Activated CD8-positive, alpha-beta T cell treated with anti-CD3 and anti-CD28 coated beads, Interleukin-2, amount 10 ng/mL, durations not matched to agents 7 days and 5 days (primary cell): ENCODE data around the gene GTF3C4. TPM values are rescaled to one million over a fixed set of nuclear protein-coding genes. Genes with fewer than 3 reads are reported as not detected.

Experiments used
- ATAC-seq: fragments of 150-1000 bp; cut with Tn5 transposase; one replicate; pipeline ENCODE4 v1.10.0; 2021; ENCODE audit warnings: moderate library complexity
- CTCF ChIA-PET: fragments of 350-600 bp; sonication (Branson Sonifier 250); formaldehyde crosslinking; loops from one replicate; lab custom pipeline; 2021; ENCODE audit warnings: antibody characterized with exemption; lab: Charles Lee
- POLR2A ChIA-PET: fragments of 350-600 bp; sonication (Branson Sonifier 250); formaldehyde crosslinking; loops from one replicate; lab custom pipeline; 2021; ENCODE audit warnings: antibody characterized with exemption; lab: Charles Lee
- DNase-seq: peaks from one replicate; pipeline ENCODE4 v3.0.0-alpha.2; 2020
- H3K27ac Mint-ChIP-seq: one replicate; pipeline ENCODE4 v1.8.0; 2021; ENCODE audit warnings: mild to moderate bottlenecking, mixed read lengths
- H3K27me3 Mint-ChIP-seq: one replicate; pipeline ENCODE4 v1.8.0; 2021; ENCODE audit warnings: low read depth, mixed read lengths
- H3K36me3 Mint-ChIP-seq: one replicate; pipeline ENCODE4 v1.8.0; 2021; ENCODE audit warnings: low read depth, mixed read lengths
- H3K4me1 Mint-ChIP-seq: one replicate; pipeline ENCODE4 v1.8.0; 2021; ENCODE audit warnings: low read depth, mixed read lengths
- H3K4me3 Mint-ChIP-seq: one replicate; pipeline ENCODE4 v1.8.0; 2021; ENCODE audit warnings: mild to moderate bottlenecking, mixed read lengths
- H3K9me3 Mint-ChIP-seq: one replicate; pipeline ENCODE4 v1.8.0; 2022; ENCODE audit warnings: mixed read lengths; ENCODE audit not compliant: insufficient read depth
- total RNA-seq, 2 experiments: library from RNA; stranded (reverse); gene quantifications; one replicate each; pipeline ENCODE4 v1.2.3, GENCODE V29; 2021

The GTF3C4 gene
- total RNA-seq, 2 experiments from 2014 or later, result 12.2 to 13.0 TPM

- H3K27me3 Mint-ChIP-seq, result no peaks in the 10 kb centered on the region
- no peak overlapping the region for H3K27ac Mint-ChIP-seq
- no peaks in the 10 kb centered on the region for H3K4me1 Mint-ChIP-seq
- ChIA-PET POLR2A (no interaction called here), CTCF (interaction anchor here (1.0 to 1.3 kb wide), 4 partner anchors 12 to 253 kb away, joined by 3 to 6 read pairs (median 4); no protein-coding TSS in a partner anchor)
- H3K36me3 Mint-ChIP-seq, result peaks cover 29% of the 10 kb centered on the region
- ATAC-seq (no peak), DNase-seq (no peak)
- H3K4me3 Mint-ChIP-seq, result no peak overlapping the region
- no peaks in the 10 kb centered on the region for H3K9me3 Mint-ChIP-seq
Measured at GRCh38 chr9:132648685-132649084, 21.6 kb upstream of the GTF3C4 start.

GRCh38 chr9:132651259-132651658 lies 19.0 kb upstream of the GTF3C4 start:
- peak; percentile 39 for DNase-seq
- H3K27me3 Mint-ChIP-seq, result no peaks in the 10 kb centered on the region
- no peaks in the 10 kb centered on the region for H3K9me3 Mint-ChIP-seq
- no peak overlapping the region for H3K4me3 Mint-ChIP-seq
- CTCF ChIA-PET, result interaction anchor here (0.7 to 1.6 kb wide), 4 partner anchors 10 to 251 kb away, joined by 3 to 7 read pairs (median 4); partner anchors contain the start of genes DDX31 and GTF3C4
- ATAC-seq, result no peak
- peaks cover 4% of the 10 kb centered on the region for H3K4me1 Mint-ChIP-seq
- POLR2A ChIA-PET, result no interaction called here
- H3K27ac Mint-ChIP-seq, result no peak overlapping the region
- peaks cover 19% of the 10 kb centered on the region for H3K36me3 Mint-ChIP-seq

GRCh38 chr9:132656299-132656698 lies 14.0 kb upstream of the GTF3C4 start:
- Mint-ChIP-seq H3K27ac (no peak overlapping the region), H3K4me3 (no peak overlapping the region), H3K4me1 (peaks cover 4% of the 10 kb centered on the region), H3K9me3 (no peaks in the 10 kb centered on the region), H3K27me3 (no peaks in the 10 kb centered on the region), H3K36me3 (peaks cover 17% of the 10 kb centered on the region)
- POLR2A ChIA-PET, result no interaction called here
- no peak for ATAC-seq
- CTCF ChIA-PET, result no interaction called here
- DNase-seq, result no peak

- CTCF ChIA-PET, result interaction anchor here (2.3 kb wide), 1 partner anchor 18 kb away, joined by 4 read pairs; no protein-coding TSS in a partner anchor
- POLR2A ChIA-PET, result no interaction called here
- H3K4me1 Mint-ChIP-seq, result no peaks in the 10 kb centered on the region
- H3K27me3 Mint-ChIP-seq, result no peaks in the 10 kb centered on the region
- no peaks in the 10 kb centered on the region for H3K9me3 Mint-ChIP-seq
- H3K4me3 Mint-ChIP-seq, result no peak overlapping the region
- no peak overlapping the region for H3K27ac Mint-ChIP-seq
- peaks cover 13% of the 10 kb centered on the region for H3K36me3 Mint-ChIP-seq
- no peak for ATAC-seq
- no peak for DNase-seq
Measured at GRCh38 chr9:132662152-132662945, 7.9 kb upstream of the GTF3C4 start.

DNA sequence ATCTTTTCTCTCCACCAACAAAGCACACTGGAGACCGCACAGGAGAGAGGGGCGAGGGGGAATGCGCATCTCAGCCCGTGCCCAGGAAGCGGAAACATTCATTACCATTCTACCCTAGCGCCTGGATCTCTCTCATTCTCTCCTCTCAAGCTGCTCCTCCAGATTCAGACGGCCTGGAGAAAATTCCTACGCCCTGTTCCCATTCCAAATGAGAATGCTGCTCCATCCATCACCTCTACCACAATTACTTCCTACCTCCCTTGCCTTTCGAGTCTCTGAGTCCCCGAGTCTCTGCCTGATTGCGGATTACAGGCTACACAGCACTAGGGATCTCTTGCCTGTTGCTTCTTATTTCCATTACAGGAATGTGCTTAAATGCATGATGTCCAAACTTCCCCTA lies 7.1 kb upstream of the GTF3C4 start:
- ATAC-seq (no peak), DNase-seq (no peak)
- Mint-ChIP-seq H3K36me3 (peaks cover 12% of the 10 kb centered on the region), H3K4me3 (no peak overlapping the region), H3K27ac (no peak overlapping the region), H3K27me3 (no peaks in the 10 kb centered on the region), H3K4me1 (peaks cover 5% of the 10 kb centered on the region), H3K9me3 (no peaks in the 10 kb centered on the region)
- ChIA-PET POLR2A (no interaction called here), CTCF (interaction anchor here (2.3 kb wide), 1 partner anchor 18 kb away, joined by 4 read pairs; no protein-coding TSS in a partner anchor)

- ChIA-PET CTCF (interaction anchor here (1.1 kb wide), 1 partner anchor 15 kb away, joined by 3 read pairs; no protein-coding TSS in a partner anchor), POLR2A (no interaction called here)
- no peak overlapping the region for H3K4me3 Mint-ChIP-seq
- DNase-seq (no peak), ATAC-seq (no peak)
- no peaks in the 10 kb centered on the region for H3K9me3 Mint-ChIP-seq
- no peaks in the 10 kb centered on the region for H3K27me3 Mint-ChIP-seq
- peaks cover 9% of the 10 kb centered on the region for H3K4me1 Mint-ChIP-seq
- H3K27ac Mint-ChIP-seq, result no peak overlapping the region
- peaks cover 10% of the 10 kb centered on the region for H3K36me3 Mint-ChIP-seq
Measured at GRCh38 chr9:132663851-132664250, 6.4 kb upstream of the GTF3C4 start.

GRCh38 chr9:132669319-132669697 lies 956 bp upstream of the GTF3C4 start:
- H3K27me3 Mint-ChIP-seq, result no peaks in the 10 kb centered on the region
- ChIA-PET POLR2A (interaction anchor here (0.6 to 3.0 kb wide), 4 partner anchors 9 to 101 kb away, joined by 3 to 16 read pairs (median 3); no protein-coding TSS in a partner anchor), CTCF (interaction anchor here (0.6 to 2.8 kb wide), 8 partner anchors 11 to 315 kb away, joined by 3 to 8 read pairs (median 5); no protein-coding TSS in a partner anchor)
- no peaks in the 10 kb centered on the region for H3K9me3 Mint-ChIP-seq
- H3K36me3 Mint-ChIP-seq, result peaks cover 23% of the 10 kb centered on the region
- H3K4me1 Mint-ChIP-seq, result peaks cover 36% of the 10 kb centered on the region
- ATAC-seq, result no peak
- H3K27ac Mint-ChIP-seq, result peak overlapping the region; percentile 87
- DNase-seq, result no peak
- peak overlapping the region; percentile 86 for H3K4me3 Mint-ChIP-seq

GRCh38 chr9:132669698-132670456 lies 387 bp upstream of the GTF3C4 start, which contains the start of gene DDX31:
Gene DDX31, minus strand, starts transcription at chr9:132669983. Its CDS starts 49 bp downstream, at chr9:132669934.
- Mint-ChIP-seq H3K36me3 (peaks cover 23% of the 10 kb centered on the region), H3K4me1 (peaks cover 36% of the 10 kb centered on the region), H3K27ac (peak within 1 kb of the TSS; percentile 87), H3K9me3 (no peaks in the 10 kb centered on the region), H3K4me3 (peak within 1 kb of the TSS; percentile 86), H3K27me3 (no peaks in the 10 kb centered on the region)
- ChIA-PET CTCF (interaction anchor here (0.6 to 2.8 kb wide), 10 partner anchors 10 to 316 kb away, joined by 3 to 8 read pairs (median 4); no protein-coding TSS in a partner anchor), POLR2A (interaction anchor here (0.6 to 3.0 kb wide), 11 partner anchors 10 to 220 kb away, joined by 3 to 16 read pairs (median 3); no protein-coding TSS in a partner anchor)
- ATAC-seq (peak; percentile 92), DNase-seq (peak; percentile 87)

DNA sequence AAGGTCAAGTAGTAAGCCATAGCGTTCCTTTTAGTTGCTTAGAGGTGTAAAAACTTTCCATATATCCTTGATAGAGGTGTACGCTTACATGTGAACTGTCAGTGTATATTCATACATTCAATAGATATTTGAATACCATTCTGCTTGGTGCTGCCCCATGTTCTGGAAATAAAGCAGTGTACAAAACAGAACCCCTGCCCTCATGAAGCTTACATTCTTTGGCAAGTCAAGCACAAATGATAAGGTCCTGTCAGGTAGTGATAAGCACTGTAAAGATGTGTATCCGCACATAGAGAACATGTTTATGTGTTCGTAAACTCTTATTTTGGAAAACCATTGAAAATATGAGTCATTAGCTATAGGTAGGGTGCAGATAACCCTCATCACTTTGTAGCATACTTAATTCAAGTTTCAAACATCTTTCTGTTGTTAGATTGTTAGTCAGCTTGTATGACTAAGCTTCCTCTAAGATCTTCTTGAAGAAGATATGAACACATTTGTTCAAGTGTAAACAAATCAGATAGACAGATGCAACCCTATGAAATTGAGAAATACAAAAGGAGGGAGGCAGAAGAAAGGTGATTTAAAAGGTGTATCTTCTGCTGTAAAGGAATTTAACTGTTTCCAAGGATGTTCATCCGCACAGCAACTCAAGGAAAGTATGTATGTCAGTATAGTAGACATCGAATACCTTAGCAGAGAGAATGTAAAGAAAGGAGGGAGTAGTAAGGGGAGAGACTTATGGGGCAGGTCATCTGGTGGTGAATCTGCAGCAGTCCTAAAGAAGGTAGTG lies 1.6 kb downstream of the GTF3C4 start:
- Mint-ChIP-seq H3K4me3 (peak overlapping the region; percentile 86), H3K27me3 (no peaks in the 10 kb centered on the region), H3K27ac (peak overlapping the region; percentile 87), H3K4me1 (peaks cover 37% of the 10 kb centered on the region), H3K36me3 (peaks cover 27% of the 10 kb centered on the region), H3K9me3 (no peaks in the 10 kb centered on the region)
- ChIA-PET POLR2A (interaction anchor here (0.6 to 3.0 kb wide), 4 partner anchors 8 to 160 kb away, joined by 3 to 16 read pairs (median 6); no protein-coding TSS in a partner anchor), CTCF (interaction anchor here (1.0 to 2.8 kb wide), 6 partner anchors 8 to 230 kb away, joined by 3 to 7 read pairs (median 4); no protein-coding TSS in a partner anchor)
- DNase-seq, result no peak
- ATAC-seq, result no peak

- ChIA-PET CTCF (interaction anchor here (0.6 to 2.1 kb wide), 5 partner anchors 22 to 279 kb away, joined by 3 to 7 read pairs (median 3); no protein-coding TSS in a partner anchor), POLR2A (interaction anchor here (0.6 to 0.7 kb wide), 2 partner anchors 22 to 160 kb away, joined by 3 read pairs; no protein-coding TSS in a partner anchor)
- H3K27ac Mint-ChIP-seq, result no peak overlapping the region
- no peaks in the 10 kb centered on the region for H3K27me3 Mint-ChIP-seq
- peak overlapping the region; percentile 86 for H3K4me3 Mint-ChIP-seq
- peaks cover 39% of the 10 kb centered on the region for H3K4me1 Mint-ChIP-seq
- H3K9me3 Mint-ChIP-seq, result no peaks in the 10 kb centered on the region
- peaks cover 30% of the 10 kb centered on the region for H3K36me3 Mint-ChIP-seq
- no peak for ATAC-seq
- no peak for DNase-seq
Measured at GRCh38 chr9:132672413-132672690, 2.1 kb downstream of the GTF3C4 start.

GRCh38 chr9:132673355-132673754 lies 3.1 kb downstream of the GTF3C4 start:
- POLR2A ChIA-PET, result no interaction called here
- H3K27me3 Mint-ChIP-seq, result no peaks in the 10 kb centered on the region
- no peak overlapping the region for H3K4me3 Mint-ChIP-seq
- no peak for DNase-seq
- H3K9me3 Mint-ChIP-seq, result no peaks in the 10 kb centered on the region
- H3K4me1 Mint-ChIP-seq, result peaks cover 34% of the 10 kb centered on the region
- no peak overlapping the region for H3K27ac Mint-ChIP-seq
- peaks cover 38% of the 10 kb centered on the region for H3K36me3 Mint-ChIP-seq
- CTCF ChIA-PET, result interaction anchor here (0.9 to 1.4 kb wide), 4 partner anchors 9 to 230 kb away, joined by 3 to 4 read pairs (median 3); no protein-coding TSS in a partner anchor
- ATAC-seq, result no peak
